Liver (tissue), 9 donors: ENCODE results near the gene LIMS2. TPM values are rescaled to one million over a fixed set of nuclear protein-coding genes. Genes with fewer than 3 reads are reported as not detected.

Experiments used
- DNase-seq: peaks from one replicate; pipeline ENCODE4 v3.0.0-alpha.2; 2017; ENCODE audit warnings: low spot score
- H3K27ac ChIP-seq, 2 donors: one replicate each; pipeline ENCODE4 v1.7.0; 2013; ENCODE audit warnings: inconsistent platforms in 2 of 2, low read length in 2 of 2, control low read depth in 1 of 2, low read depth in 1 of 2, mild to moderate bottlenecking in 1 of 2
- H3K27me3 ChIP-seq, 4 donors: one replicate each; pipeline versions ENCODE4 v1.6.1 to v1.7.0; 2013; ENCODE audit warnings: low read length in 3 of 4, inconsistent platforms in 1 of 4, mild to moderate bottlenecking in 1 of 4, moderate library complexity in 1 of 4; ENCODE audit not compliant: control insufficient read depth in 4 of 4, insufficient read depth in 4 of 4
- H3K36me3 ChIP-seq, 4 donors: one replicate each; pipeline versions ENCODE4 v1.6.1 to v1.7.0; 2013; ENCODE audit warnings: low read length in 3 of 4, mild to moderate bottlenecking in 3 of 4, low read depth in 1 of 4, moderate library complexity in 1 of 4; ENCODE audit not compliant: control insufficient read depth in 4 of 4, insufficient read depth in 3 of 4
- H3K4me1 ChIP-seq, 4 donors: one replicate each; pipeline versions ENCODE4 v1.6.1 to v1.7.0; 2013; ENCODE audit warnings: low read length in 3 of 4, mild to moderate bottlenecking in 3 of 4, moderate library complexity in 1 of 4; ENCODE audit not compliant: control insufficient read depth in 4 of 4, insufficient read depth in 4 of 4
- H3K4me3 ChIP-seq, 3 donors: one replicate each; pipeline versions ENCODE4 v1.6.1 to v1.7.0; 2013; ENCODE audit warnings: low read length in 3 of 3, control low read depth in 1 of 3, low read depth in 1 of 3, mild to moderate bottlenecking in 1 of 3
- H3K9ac ChIP-seq, 2 donors: one replicate each; pipeline ENCODE4 v1.7.0; 2013; ENCODE audit warnings: low read length in 2 of 2, mild to moderate bottlenecking in 2 of 2, moderate library complexity in 2 of 2, control low read depth in 1 of 2, low read depth in 1 of 2
- H3K9me3 ChIP-seq, 4 donors: one replicate each; pipeline versions ENCODE4 v1.6.1 to v1.7.0; 2013; ENCODE audit warnings: low read length in 3 of 4; ENCODE audit not compliant: control insufficient read depth in 4 of 4
- EGR1 ChIP-seq, 2 donors: IDR thresholded peaks; 2 replicates each; pipeline ENCODE4 v1.6.1; 2016 to 2018; ENCODE audit warnings: antibody characterized with exemption in 2 of 2, low read depth in 2 of 2
- FOXA1 ChIP-seq: IDR thresholded peaks from 2 replicates; pipeline ENCODE4 v1.6.1; 2016; ENCODE audit warnings: antibody characterized with exemption
- FOXA2 ChIP-seq: IDR thresholded peaks from 2 replicates; pipeline ENCODE4 v1.6.1; 2016; ENCODE audit warnings: antibody characterized with exemption
- GABPA ChIP-seq, 2 donors: IDR thresholded peaks in 1 of 2; conservative IDR thresholded peaks in 1 of 2; 2 replicates each; pipeline ENCODE4 v1.6.1; 2016; ENCODE audit warnings: antibody characterized with exemption in 2 of 2, mild to moderate bottlenecking in 1 of 2, moderate library complexity in 1 of 2
- HNF4G ChIP-seq: IDR thresholded peaks from 2 replicates; pipeline ENCODE4 v1.6.1; 2016; ENCODE audit warnings: antibody characterized with exemption
- JUND ChIP-seq, 2 donors: IDR thresholded peaks; 2 replicates each; pipeline ENCODE4 v1.6.1; 2016; ENCODE audit warnings: antibody characterized with exemption in 2 of 2
- NR2F2 ChIP-seq: IDR thresholded peaks from 2 replicates; pipeline ENCODE4 v1.6.1; 2016; ENCODE audit warnings: antibody characterized with exemption
- RAD21 ChIP-seq, 2 donors: IDR thresholded peaks; 2 replicates each; pipeline ENCODE4 v1.6.1; 2016; ENCODE audit warnings: antibody characterized with exemption in 2 of 2, mild to moderate bottlenecking in 2 of 2
- RXRA ChIP-seq, 2 donors: IDR thresholded peaks; 2 replicates each; pipeline ENCODE4 v1.6.1; 2017 to 2018; ENCODE audit warnings: antibody characterized with exemption in 2 of 2, mild to moderate bottlenecking in 1 of 2
- SP1 ChIP-seq: IDR thresholded peaks from 2 replicates; pipeline ENCODE4 v1.6.1; 2018; ENCODE audit warnings: antibody characterized with exemption, mild to moderate bottlenecking
- YY1 ChIP-seq: IDR thresholded peaks from 2 replicates; pipeline ENCODE4 v1.6.1; 2016; ENCODE audit warnings: antibody characterized with exemption, mild to moderate bottlenecking
- WGBS: extraction: QIAGEN DNeasy Blood & Tissue Kit; methylation state at CpG from one replicate; pipeline ENCODE4 v1.1.7; 2013; 5-methylcytosine and 5-hydroxymethylcytosine counted together
- polyA plus RNA-seq, 2 donors: library from polyadenylated mRNA; stranded (reverse) in 1 of 2; unstranded in 1 of 2; fragments of 200-250 nt in 1 of 2; fragments of >200 nt in 1 of 2; fragmentation: Nextera tagmentation in 1 of 2; extraction: Ambion mirVana in 1 of 2; gene quantifications; one replicate each; pipeline versions ENCODE4 v1.2.1 to v1.2.3, GENCODE V29; 2013 to 2015
- total RNA-seq, 2 donors: library from RNA; depleted of rRNA; stranded (reverse); fragments of >200 nt; gene quantifications; one replicate each; pipeline ENCODE4 v1.2.3, GENCODE V29; 2014
- TF ChIP-seq, protein P1 (sequence below): fragments of 150-350 bp; IDR thresholded peaks from 2 replicates; pipeline ENCODE4 v1.5.1; 2017; ENCODE audit warnings: improper control_type of control experiment, low read depth, low read length; ENCODE audit not compliant: missing input control
- TF ChIP-seq, protein P2 (sequence below): IDR thresholded peaks from 2 replicates; pipeline ENCODE4 v1.6.1; 2016; ENCODE audit warnings: antibody characterized with exemption
- TF ChIP-seq, protein P3 (sequence below): IDR thresholded peaks from 2 replicates; pipeline ENCODE4 v1.6.1; 2016; ENCODE audit warnings: antibody characterized with exemption
- donor health status: healthy.
- donor health status: healthy.
- donor health status: healthy.
- donor health status: healthy.
- donor health status: healthy.

Gene LIMS2
- total and polyA plus RNA-seq, 4 donors: 1.4 to 17.9 (median 16.1) TPM

DNA sequence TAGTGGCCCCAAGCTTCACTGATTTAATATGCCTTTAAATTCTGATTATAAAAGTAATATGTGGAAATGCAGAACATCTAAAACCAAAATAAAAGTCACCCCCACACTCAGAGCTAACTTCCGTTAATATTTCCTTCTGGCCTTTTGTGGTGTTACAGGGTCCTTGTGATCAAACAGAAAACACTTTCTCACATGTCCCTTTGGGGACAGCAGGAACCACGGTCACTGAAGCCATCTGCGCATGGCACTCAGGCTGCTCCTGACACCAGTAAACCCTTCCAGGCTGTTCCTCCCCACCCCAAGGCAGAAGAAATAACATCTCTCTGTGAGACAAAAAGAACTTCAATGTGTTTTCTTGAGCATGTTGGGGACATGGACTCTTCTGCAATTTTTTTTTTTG lies 54.5 kb downstream of the LIMS2 start:
- no peak overlapping the region for H3K27ac ChIP-seq
- H3K9me3 ChIP-seq: no peaks in the 10 kb centered on the region
- H3K27me3 ChIP-seq: no peaks in the 10 kb centered on the region
- no peaks in the 10 kb centered on the region for H3K36me3 ChIP-seq
- TF ChIP-seq RAD21 (IDR thresholded peaks at IDR 0.05) (no peak), HNF4G (no peak), FOXA2 (no peak), NR2F2 (no peak), SP1 (no peak), EGR1 (IDR thresholded peaks at IDR 0.05; ENCODE audit: low read depth in 2 of 2) (no peak), JUND (IDR thresholded peaks at IDR 0.05) (no peak), YY1 (no peak), GABPA (IDR thresholded peaks at IDR 0.05 in 1 of 2, conservative IDR thresholded peaks at IDR 0.05 in 1 of 2) (no peak)
- TF ChIP-seq, protein P1, sequence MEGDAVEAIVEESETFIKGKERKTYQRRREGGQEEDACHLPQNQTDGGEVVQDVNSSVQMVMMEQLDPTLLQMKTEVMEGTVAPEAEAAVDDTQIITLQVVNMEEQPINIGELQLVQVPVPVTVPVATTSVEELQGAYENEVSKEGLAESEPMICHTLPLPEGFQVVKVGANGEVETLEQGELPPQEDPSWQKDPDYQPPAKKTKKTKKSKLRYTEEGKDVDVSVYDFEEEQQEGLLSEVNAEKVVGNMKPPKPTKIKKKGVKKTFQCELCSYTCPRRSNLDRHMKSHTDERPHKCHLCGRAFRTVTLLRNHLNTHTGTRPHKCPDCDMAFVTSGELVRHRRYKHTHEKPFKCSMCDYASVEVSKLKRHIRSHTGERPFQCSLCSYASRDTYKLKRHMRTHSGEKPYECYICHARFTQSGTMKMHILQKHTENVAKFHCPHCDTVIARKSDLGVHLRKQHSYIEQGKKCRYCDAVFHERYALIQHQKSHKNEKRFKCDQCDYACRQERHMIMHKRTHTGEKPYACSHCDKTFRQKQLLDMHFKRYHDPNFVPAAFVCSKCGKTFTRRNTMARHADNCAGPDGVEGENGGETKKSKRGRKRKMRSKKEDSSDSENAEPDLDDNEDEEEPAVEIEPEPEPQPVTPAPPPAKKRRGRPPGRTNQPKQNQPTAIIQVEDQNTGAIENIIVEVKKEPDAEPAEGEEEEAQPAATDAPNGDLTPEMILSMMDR: no peak
- TF ChIP-seq, protein P2, sequence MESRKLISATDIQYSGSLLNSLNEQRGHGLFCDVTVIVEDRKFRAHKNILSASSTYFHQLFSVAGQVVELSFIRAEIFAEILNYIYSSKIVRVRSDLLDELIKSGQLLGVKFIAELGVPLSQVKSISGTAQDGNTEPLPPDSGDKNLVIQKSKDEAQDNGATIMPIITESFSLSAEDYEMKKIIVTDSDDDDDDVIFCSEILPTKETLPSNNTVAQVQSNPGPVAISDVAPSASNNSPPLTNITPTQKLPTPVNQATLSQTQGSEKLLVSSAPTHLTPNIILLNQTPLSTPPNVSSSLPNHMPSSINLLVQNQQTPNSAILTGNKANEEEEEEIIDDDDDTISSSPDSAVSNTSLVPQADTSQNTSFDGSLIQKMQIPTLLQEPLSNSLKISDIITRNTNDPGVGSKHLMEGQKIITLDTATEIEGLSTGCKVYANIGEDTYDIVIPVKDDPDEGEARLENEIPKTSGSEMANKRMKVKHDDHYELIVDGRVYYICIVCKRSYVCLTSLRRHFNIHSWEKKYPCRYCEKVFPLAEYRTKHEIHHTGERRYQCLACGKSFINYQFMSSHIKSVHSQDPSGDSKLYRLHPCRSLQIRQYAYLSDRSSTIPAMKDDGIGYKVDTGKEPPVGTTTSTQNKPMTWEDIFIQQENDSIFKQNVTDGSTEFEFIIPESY: no peak
- TF ChIP-seq, protein P3, sequence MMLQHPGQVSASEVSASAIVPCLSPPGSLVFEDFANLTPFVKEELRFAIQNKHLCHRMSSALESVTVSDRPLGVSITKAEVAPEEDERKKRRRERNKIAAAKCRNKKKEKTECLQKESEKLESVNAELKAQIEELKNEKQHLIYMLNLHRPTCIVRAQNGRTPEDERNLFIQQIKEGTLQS: no peak
- 69% methylated on average over 3 of the region's 3 CpGs for WGBS
- H3K9ac ChIP-seq: no peak overlapping the region
- H3K4me1 ChIP-seq: no peaks in the 10 kb centered on the region
- no peak overlapping the region for H3K4me3 ChIP-seq
- no peak for DNase-seq

DNA sequence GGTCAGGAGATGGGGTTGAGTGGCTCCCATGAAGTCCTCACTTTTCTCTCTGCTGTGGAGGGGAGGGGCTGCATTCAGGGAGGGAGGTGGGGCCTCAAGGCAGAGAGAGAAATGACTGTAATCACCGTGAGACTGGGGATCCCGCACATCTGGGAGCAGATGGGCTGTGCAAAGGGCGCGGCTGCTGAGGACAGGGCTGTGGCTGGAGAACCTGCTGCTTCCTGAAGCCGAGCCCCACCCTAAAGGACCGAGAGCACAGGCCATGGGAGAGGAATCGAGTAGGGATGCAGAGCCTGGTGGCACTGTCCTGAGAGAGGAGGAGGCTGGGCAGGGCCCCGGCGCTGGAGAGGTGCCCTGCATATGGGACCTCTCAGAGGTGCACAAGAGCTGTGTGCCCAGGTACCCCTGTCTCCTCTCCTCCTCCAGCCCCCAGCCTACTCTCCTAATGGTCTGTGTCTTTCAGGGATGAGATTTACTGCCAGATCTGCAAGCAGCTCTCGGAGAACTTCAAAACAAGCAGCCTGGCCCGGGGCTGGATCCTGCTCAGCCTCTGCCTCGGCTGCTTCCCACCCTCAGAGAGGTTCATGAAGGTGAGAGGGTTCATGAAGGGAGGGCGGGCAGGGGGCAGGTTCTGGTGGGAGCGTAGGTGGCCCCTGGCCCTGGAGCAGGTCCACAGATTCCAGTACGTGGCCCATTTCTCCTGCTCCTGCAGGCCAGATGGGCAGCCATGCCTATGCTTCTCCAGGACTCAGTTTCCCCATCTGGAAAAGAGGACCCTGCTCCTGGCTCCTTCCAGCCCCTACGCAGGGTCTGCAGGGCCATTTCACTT lies 55.2 kb downstream of the LIMS2 start:
- Histone ChIP-seq H3K9me3 (no peaks in the 10 kb centered on the region), H3K9ac (no peak overlapping the region), H3K4me3 (no peak overlapping the region), H3K4me1 (no peaks in the 10 kb centered on the region), H3K27ac (no peak overlapping the region), H3K36me3 (no peaks in the 10 kb centered on the region), H3K27me3 (no peaks in the 10 kb centered on the region)
- TF ChIP-seq NR2F2 (no peak), FOXA1 (no peak), RXRA (IDR thresholded peaks at IDR 0.05) (no peak), GABPA (IDR thresholded peaks at IDR 0.05 in 1 of 2, conservative IDR thresholded peaks at IDR 0.05 in 1 of 2) (no peak), SP1 (no peak), JUND (IDR thresholded peaks at IDR 0.05) (no peak)
- TF ChIP-seq, protein P3: no peak
- TF ChIP-seq, protein P2: no peak
- 84% methylated on average over 16 of the region's 16 CpGs for whole genome bisulfite sequencing
- DNase-seq: no peak
